Measurements from ENCODE around the gene ZBTB49.

ZBTB49 gene

GRCh38 chr4:4306920-4307319 lies 16.9 kb downstream of the ZBTB49 start:
- no peaks in the 10 kb centered on the region for H3K27me3 ChIP-seq (ENCODE audit: insufficient read depth, low read length, poor library complexity, severe bottlenecking)
- peaks cover 24% of the 10 kb centered on the region; the same call in 1 of the 2 replicates for H3K36me3 ChIP-seq (ENCODE audit: insufficient read depth, low read length)
- no peak overlapping the region for H3K9ac ChIP-seq (ENCODE audit: low read depth, low read length, poor library complexity, severe bottlenecking)
- peaks cover 7% of the 10 kb centered on the region for H3K4me1 ChIP-seq (ENCODE audit: insufficient read depth, low read length, poor library complexity, severe bottlenecking)
- H2AFZ ChIP-seq (ENCODE audit: low read length) = no peak overlapping the region
- no peak overlapping the region for H3K4me3 ChIP-seq (ENCODE audit: low read length, poor library complexity, severe bottlenecking)
- no peaks in the 10 kb centered on the region for H3F3A ChIP-seq (ENCODE audit: low read depth)
- H3K9me3 ChIP-seq (ENCODE audit: insufficient read depth, low read depth, low read length) = no peaks in the 10 kb centered on the region
- no peak overlapping the region for H3K4me2 ChIP-seq (ENCODE audit: low read depth, low read length, poor library complexity, severe bottlenecking)
- no peak for TF ChIP-seq EZH2phosphoT487 (IDR thresholded peaks at IDR 0.05; ENCODE audit: borderline replicate concordance)
- no peak for TF ChIP-seq CTCF (conservative IDR thresholded peaks at IDR 0.05; ENCODE audit: low read length)
- no peaks in the 10 kb centered on the region for H4K20me1 ChIP-seq (ENCODE audit: insufficient read depth, low read length, poor library complexity, severe bottlenecking)
- H3K79me2 ChIP-seq (ENCODE audit: insufficient read depth, low read length) = no peaks in the 10 kb centered on the region
- H3K9me2 ChIP-seq (replicated peaks; ENCODE audit: low read depth, low read length) = no peaks in the 10 kb centered on the region

- no peaks in the 10 kb centered on the region for H3K27me3 ChIP-seq (ENCODE audit: insufficient read depth, low read length, poor library complexity, severe bottlenecking)
- no peak overlapping the region for H3K4me3 ChIP-seq (ENCODE audit: low read length, poor library complexity, severe bottlenecking)
- no peaks in the 10 kb centered on the region for H3K79me2 ChIP-seq (ENCODE audit: insufficient read depth, low read length)
- TF ChIP-seq CTCF (conservative IDR thresholded peaks at IDR 0.05; ENCODE audit: low read length) (no peak), EZH2phosphoT487 (IDR thresholded peaks at IDR 0.05; ENCODE audit: borderline replicate concordance) (no peak)
- H3K36me3 ChIP-seq (ENCODE audit: insufficient read depth, low read length) = peaks cover 11% of the 10 kb centered on the region; the same call in 1 of the 2 replicates
- H3K9me3 ChIP-seq (ENCODE audit: insufficient read depth, low read depth, low read length) = no peaks in the 10 kb centered on the region
- no peaks in the 10 kb centered on the region for H3F3A ChIP-seq (ENCODE audit: low read depth)
- H4K20me1 ChIP-seq (ENCODE audit: insufficient read depth, low read length, poor library complexity, severe bottlenecking) = no peaks in the 10 kb centered on the region
- H3K4me2 ChIP-seq (ENCODE audit: low read depth, low read length, poor library complexity, severe bottlenecking) = no peak overlapping the region
- H3K9me2 ChIP-seq (replicated peaks; ENCODE audit: low read depth, low read length) = no peaks in the 10 kb centered on the region
- H3K9ac ChIP-seq (ENCODE audit: low read depth, low read length, poor library complexity, severe bottlenecking) = no peak overlapping the region
- peaks cover 7% of the 10 kb centered on the region for H3K4me1 ChIP-seq (ENCODE audit: insufficient read depth, low read length, poor library complexity, severe bottlenecking)
- H2AFZ ChIP-seq (ENCODE audit: low read length) = no peak overlapping the region
Measured at GRCh38 chr4:4308800-4309441, 18.9 kb downstream of the ZBTB49 start.

- TF ChIP-seq EZH2phosphoT487 (IDR thresholded peaks at IDR 0.05; ENCODE audit: borderline replicate concordance) = no peak
- 0 out of 2 replicates have a peak, but pooled peaks have one; percentile 15 for TF ChIP-seq CTCF (conservative IDR thresholded peaks at IDR 0.05; ENCODE audit: low read length)
- Histone ChIP-seq H3K79me2 (ENCODE audit: insufficient read depth, low read length) (no peaks in the 10 kb centered on the region), H3K9me3 (ENCODE audit: insufficient read depth, low read depth, low read length) (no peaks in the 10 kb centered on the region), H4K20me1 (ENCODE audit: insufficient read depth, low read length, poor library complexity, severe bottlenecking) (no peaks in the 10 kb centered on the region), H3K9ac (ENCODE audit: low read depth, low read length, poor library complexity, severe bottlenecking) (no peak overlapping the region), H3K27me3 (ENCODE audit: insufficient read depth, low read length, poor library complexity, severe bottlenecking) (no peaks in the 10 kb centered on the region), H3K9me2 (replicated peaks; ENCODE audit: low read depth, low read length) (no peaks in the 10 kb centered on the region), H3K4me2 (ENCODE audit: low read depth, low read length, poor library complexity, severe bottlenecking) (no peak overlapping the region), H2AFZ (ENCODE audit: low read length) (no peak overlapping the region), H3K36me3 (ENCODE audit: insufficient read depth, low read length) (peaks cover 23% of the 10 kb centered on the region; the same call in 1 of the 2 replicates), H3K4me1 (ENCODE audit: insufficient read depth, low read length, poor library complexity, severe bottlenecking) (no peaks in the 10 kb centered on the region), H3K4me3 (ENCODE audit: low read length, poor library complexity, severe bottlenecking) (no peak overlapping the region), H3F3A (ENCODE audit: low read depth) (no peaks in the 10 kb centered on the region)
Measured at GRCh38 chr4:4311193-4311592, 21.1 kb downstream of the ZBTB49 start.
